ENCODE data around the gene RCN1.
A peak's percentile ranks its signal among the peaks of the same experiment; 100 is the strongest.

The RCN1 gene

DNA sequence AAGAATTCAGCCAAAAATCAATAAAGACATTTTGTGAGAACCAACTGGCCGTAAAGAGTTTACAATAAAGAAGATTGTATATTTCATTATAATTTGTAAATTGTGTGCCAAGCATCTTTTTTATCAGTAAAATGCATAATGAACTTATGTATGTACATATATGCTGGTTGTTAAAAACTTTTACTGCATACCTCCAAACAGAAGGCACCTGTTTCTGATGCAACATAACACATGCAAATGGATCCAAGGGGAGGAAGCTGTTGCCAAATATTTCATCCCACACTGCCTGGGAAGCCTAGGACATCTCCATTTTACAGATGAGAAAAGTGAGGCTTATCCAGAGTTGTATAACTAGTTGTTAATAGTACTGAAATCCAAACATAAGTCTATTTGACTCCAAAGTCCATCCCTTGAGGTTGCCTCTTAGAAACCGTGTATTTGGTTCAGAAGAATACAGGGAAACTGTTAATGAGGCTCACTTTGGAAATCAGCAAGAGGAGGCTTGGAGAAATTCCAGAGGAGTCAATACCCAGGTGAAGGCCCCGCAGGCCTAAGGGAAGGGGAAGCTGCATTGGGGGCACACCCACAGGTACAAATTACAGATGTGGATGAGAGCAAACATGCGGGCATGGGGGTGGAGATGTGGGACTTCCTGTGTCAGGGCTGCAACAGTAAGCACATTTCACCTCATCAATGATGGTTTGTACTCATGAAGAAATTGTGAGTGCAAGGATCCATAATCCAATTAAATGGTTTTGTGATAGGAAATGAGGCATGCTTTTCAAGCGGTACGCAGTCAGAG, 51.1 kb downstream of the RCN1 start:
- DNase-seq: no peak
- in situ Hi-C loops (cut with MboI; ENCODE audit: low pct_unique_long_range_greater_than_20kb, low sequenced_read_pairs): no loop called here

DNA sequence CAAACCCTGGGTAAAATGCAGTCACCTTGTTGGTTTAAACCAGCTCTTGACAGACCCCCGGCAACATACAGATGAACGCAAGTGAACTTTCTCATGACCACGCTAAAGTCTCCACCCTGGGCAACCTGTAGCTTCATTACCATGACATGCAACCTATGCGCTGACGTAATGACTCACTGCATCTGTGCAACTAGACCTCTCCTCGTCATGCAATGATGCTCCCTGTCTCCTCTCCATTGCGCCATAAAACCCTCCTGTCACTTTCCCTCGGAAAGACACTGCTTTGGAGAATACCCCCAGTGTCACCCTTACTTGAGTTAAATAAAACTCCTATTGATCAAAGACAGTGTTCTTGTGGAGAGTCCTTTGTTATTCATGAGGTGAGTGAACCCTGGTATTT, 52.5 kb downstream of the RCN1 start:
- in situ Hi-C loops (cut with MboI; ENCODE audit: low pct_unique_long_range_greater_than_20kb, low sequenced_read_pairs): no loop called here
- no peak for DNase-seq

DNA sequence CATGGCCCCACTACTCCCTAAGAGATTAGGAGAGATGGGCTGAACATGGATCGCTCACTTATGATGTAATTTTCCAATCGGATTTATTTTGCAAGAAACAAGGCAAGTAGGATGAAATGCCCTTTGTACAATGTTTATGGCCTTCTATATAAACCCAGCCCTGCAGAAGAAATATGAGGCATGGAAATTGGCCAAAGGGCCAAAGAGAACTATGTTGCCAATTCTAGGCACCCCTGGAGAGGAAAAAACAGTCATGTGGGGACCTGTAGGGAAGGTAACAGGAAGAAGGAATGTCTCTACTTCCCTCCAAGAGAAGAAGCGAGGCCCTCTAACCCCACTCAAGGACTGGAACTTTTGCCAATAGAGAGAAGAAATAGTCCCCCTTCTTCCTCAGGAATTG, 54.4 kb downstream of the RCN1 start:
- in situ Hi-C loops (cut with MboI; ENCODE audit: low pct_unique_long_range_greater_than_20kb, low sequenced_read_pairs): no loop called here
- no peak for DNase-seq

DNA sequence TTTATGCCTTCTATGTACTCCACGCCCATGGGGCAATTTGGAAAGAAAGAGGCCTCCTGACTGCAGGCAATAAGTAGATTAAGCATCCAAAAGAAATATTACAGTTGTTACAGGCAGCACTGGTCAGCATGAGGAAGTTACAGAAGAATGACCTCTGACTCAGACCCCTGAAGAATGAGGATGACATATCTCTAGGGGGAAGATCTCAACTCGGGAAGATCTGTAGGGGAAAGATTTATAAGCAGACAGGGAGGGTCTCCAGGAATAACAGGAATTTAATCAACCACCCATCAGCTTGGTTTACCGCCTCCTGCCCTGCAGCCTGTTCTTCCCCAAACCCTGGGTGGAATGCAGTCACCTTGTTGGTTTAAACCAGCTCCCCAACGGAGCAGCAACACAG, 58.0 kb downstream of the RCN1 start:
- no peak for DNase-seq

DNA sequence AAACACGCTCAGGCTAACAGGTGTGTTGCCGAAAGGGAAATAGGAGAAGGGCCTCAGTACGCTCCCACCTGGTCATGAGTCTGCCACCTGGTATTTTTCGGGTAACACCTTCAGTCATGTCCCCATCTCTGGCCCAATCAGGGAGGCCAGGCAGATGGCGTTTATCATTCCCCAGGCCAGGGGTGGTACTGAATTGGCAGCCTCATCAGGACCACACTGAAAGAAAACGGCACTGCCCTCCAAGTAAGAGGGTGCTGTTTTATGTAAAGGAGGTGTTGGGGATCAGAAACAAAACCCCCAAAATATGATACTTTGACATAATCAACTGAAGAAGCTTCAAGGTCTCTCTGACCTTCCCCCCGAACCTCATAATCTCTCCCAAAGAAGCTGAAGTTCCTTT, 58.9 kb downstream of the RCN1 start:
- DNase-seq: no peak
- in situ Hi-C loops (cut with MboI; ENCODE audit: low pct_unique_long_range_greater_than_20kb, low sequenced_read_pairs): no loop called here

More for the DNA sequence above, 58.0 kb downstream of the RCN1 start:
- in situ Hi-C loops (cut with MboI; ENCODE audit: low pct_unique_long_range_greater_than_20kb, low sequenced_read_pairs): no loop called here

DNA sequence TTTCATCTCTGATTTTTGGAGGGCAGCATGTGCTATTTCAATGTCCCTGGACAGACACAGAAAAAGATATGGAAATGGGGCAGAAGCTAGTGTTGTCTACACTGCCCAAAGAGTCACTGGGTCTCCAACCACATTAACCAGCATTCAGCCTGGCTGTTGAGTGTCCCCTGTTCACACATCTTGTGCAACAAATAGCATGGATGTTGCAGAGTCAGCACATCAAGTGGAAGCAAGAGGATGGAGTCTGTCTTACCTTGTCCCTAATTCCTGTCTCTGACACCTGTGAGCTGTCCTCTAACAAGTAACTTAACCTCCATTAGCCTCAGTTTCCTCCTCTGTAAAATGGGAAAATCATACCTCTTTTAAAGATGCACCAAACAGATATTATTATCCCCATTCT, 60.2 kb downstream of the RCN1 start:
- in situ Hi-C loops (cut with MboI; ENCODE audit: low pct_unique_long_range_greater_than_20kb, low sequenced_read_pairs): no loop called here
- DNase-seq: no peak

DNA sequence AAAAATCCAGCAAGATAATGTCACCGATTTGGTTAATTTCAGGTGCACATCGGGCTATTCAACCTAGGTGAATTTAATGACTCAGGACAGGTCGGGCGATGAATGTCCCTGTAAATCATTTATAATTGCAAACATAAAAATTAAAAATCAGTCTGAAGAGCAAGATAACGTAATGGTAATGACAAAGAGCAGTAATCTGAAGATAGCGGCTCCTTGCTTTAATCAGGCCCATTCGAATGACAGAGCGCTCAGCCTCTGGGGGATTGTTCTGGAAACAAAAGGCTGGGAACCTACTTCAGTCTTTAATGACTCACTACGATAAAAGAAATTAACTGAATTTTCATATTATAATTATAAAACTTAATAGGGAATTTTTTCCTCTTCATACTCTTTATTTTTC, 61.3 kb downstream of the RCN1 start:
- in situ Hi-C loops (cut with MboI; ENCODE audit: low pct_unique_long_range_greater_than_20kb, low sequenced_read_pairs): no loop called here

DNA sequence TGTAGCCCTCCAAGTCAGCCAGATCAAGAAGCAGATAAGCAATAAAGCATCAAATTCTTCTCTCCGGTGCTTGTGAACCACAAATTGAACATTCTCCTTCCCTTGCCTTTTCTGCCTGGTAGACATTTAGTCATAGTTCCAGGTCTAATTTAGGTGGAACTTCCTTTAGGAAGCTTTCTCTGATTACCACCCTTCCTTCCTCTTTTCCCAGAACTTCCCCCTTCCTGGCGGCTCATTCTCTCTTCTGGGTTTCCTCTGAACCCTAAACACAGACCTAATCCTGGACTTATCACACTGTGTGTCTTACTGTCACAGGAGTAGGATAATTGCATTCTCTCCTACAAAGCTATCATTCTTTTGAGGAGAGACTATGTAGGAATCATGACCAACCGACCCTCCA, 61.9 kb downstream of the RCN1 start:
- in situ Hi-C loops (cut with MboI; ENCODE audit: low pct_unique_long_range_greater_than_20kb, low sequenced_read_pairs): no loop called here
- no peak for DNase-seq

More for the DNA sequence above, 61.3 kb downstream of the RCN1 start:
- DNase-seq: no peak

DNA sequence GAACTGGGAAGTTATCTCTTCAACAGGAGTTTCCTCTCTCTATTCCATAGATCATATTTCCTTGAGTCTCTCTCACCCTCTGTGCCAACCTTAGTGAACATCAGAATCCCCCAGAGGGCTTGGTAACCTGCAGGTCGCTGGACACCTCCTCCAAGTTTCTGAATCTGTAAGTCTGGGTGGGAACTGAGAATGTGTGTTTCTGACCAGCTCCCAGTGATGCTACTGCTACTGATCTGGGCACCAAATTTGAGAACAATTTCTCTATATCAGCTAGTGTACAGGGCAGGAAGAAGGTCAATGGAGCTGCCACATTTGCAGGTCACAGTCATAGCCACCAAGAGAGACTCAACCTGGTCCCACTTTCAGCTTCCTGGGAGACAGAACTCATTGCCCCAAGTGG, 62.9 kb downstream of the RCN1 start:
- in situ Hi-C loops (cut with MboI; ENCODE audit: low pct_unique_long_range_greater_than_20kb, low sequenced_read_pairs): no loop called here
- DNase-seq: no peak

DNA sequence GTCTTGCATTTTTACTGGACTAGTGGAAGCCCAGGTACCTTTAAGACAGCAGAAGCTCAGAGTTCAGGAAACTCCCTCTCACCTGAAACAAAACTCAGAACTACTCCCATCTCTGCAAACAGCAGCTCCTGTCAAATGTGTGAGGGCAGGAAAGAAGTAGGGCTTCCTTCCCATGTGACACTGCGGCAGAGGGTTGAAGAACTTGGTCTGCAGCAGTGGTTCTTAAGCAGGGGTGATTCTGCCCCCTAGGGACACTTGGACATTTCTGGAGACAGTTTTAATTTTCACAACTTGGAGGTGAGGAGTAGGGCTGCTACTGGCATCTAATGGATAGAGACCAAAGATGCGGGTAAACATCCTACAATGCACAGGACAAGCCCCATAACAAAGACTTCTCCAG, 63.4 kb downstream of the RCN1 start:
- in situ Hi-C loops (cut with MboI; ENCODE audit: low pct_unique_long_range_greater_than_20kb, low sequenced_read_pairs): no loop called here
- DNase-seq: peak; percentile 11
